Left cardiac atrium (tissue), 4 donors: ENCODE data around the gene GZMM. TPM values are rescaled to one million over a fixed set of nuclear protein-coding genes. Genes with fewer than 3 reads are reported as not detected.
A peak's percentile ranks its signal among the peaks of the same experiment; 100 is the strongest.
"Not testable (repeated sequence)": the region's sequence is repeated elsewhere in the genome, so short reads cannot be mapped to it uniquely, and the experiment has no call there.

Experiments used
- ATAC-seq, 2 donors: fragments of 200-7000 bp; cut with Tn5 transposase; one replicate each; pipeline ENCODE4 v1.9.1; 2020; ENCODE audit warnings: mild to moderate bottlenecking in 2 of 2, moderate library complexity in 2 of 2
- DNase-seq: peaks from one replicate; pipeline ENCODE4 v3.0.0-alpha.2; 2020
- intact Hi-C, 2 donors: fragments of 100-400 bp; cut with DNase I; formaldehyde crosslinking; loops; one replicate each; pipeline versions ENCODE4 v1.14.1 to v1.15.1; 2022 to 2023
- total RNA-seq, 2 donors: library from RNA; stranded (reverse); fragmentation: NEBNext Ultra II Directional; extraction: Animal tissue kit (Norgen Biotek cat#: 25700); gene quantifications; one replicate each; pipeline ENCODE4 v1.2.1, GENCODE V29; 2021
- donor health status: DM: no; HTN: yes; CAD: no.
- donor health status: DM: no; HTN: yes; CAD: no; lungs with severe emphysema.
- donor health status: DM: yes; HTN: yes; CAD: no.
- donor health status: Dilated cardiomyopathy.

GZMM gene
- total RNA-seq, 2 donors from 2014 or later = 0.81 to 1.1 TPM

DNA sequence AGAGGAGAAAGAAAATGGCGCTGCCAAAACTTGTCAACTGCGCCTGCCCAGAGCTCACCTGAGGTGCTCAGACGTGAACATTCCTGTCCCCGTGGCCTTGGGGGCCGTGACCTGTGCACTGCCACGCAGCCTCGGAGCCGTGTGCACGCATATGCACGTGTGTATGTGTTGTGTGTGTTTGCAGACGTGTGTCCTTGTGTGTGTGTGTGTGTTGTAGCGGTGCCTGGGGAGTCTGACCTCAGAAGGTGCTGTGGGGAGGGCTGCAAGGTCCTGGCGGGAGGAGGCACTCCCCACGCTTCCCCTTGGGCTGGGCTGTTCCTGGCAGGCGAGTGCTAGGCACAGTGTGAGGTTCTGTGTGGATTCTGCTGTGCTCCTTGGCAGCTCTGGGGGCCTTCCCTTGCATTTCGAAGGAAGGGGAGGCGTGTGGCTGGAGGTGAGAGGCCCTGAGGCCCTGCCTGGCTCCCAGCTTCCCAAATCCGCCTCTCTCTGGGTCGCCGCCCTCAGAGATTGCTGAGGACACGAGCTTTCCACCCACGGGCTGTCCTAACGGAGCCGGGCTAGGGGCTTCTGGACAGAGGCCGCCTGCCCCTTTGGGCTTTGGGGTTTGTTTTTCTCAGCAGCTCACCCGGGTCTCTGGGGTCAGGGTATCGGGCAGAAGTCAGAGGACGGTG lies 33.0 kb downstream of the GZMM start:
- ATAC-seq = no peak
- no peak for DNase-seq
- intact Hi-C loops = loop anchor here in 1 of 2 donors (10.0 kb wide), 1 partner anchor 158 kb away; no protein-coding TSS in a partner anchor

DNA sequence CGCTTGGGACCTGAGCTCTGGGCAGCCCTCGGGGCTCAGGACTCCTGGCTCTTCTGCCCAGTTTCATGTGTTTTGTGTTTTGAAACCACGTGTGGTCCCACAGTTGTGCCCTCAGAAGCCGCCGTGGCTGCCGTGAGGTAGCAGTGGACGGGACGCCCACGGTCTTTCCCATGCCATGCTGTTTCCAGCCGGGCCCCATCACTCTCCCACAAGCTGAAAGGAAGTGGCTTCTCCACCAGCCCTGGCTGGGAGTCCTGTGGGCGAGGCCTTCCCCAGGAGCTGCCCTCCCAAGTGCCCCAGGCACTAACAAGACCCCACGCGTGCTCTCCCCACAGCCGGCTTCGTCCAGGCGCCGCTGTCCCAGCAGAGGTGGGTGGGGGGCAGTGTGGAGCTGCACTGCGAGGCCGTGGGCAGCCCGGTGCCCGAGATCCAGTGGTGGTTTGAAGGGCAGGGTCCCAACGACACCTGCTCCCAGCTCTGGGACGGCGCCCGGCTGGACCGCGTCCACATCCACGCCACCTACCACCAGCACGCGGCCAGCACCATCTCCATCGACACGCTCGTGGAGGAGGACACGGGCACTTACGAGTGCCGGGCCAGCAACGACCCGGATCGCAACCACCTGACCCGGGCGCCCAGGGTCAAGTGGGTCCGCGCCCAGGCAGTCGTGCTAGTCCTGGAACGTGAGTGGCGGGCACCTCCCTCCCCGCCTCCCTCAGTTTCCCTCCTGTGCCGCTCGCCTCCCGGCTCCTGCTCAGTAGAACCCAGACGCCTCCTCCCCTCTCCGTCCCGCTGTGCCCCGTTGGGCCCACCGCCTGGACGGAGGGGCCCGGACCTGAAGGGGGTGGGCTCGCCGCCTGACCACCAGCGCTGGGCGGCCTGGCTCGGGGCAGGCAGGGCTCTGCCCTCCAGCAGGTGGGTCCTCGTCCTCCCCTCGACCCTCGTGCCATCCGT lies 33.9 kb downstream of the GZMM start:
- intact Hi-C loops = loop anchor here in 1 of 2 donors (10.0 kb wide), 1 partner anchor 157 kb away; no protein-coding TSS in a partner anchor
- ATAC-seq = no peak
- DNase-seq = no peak

DNA sequence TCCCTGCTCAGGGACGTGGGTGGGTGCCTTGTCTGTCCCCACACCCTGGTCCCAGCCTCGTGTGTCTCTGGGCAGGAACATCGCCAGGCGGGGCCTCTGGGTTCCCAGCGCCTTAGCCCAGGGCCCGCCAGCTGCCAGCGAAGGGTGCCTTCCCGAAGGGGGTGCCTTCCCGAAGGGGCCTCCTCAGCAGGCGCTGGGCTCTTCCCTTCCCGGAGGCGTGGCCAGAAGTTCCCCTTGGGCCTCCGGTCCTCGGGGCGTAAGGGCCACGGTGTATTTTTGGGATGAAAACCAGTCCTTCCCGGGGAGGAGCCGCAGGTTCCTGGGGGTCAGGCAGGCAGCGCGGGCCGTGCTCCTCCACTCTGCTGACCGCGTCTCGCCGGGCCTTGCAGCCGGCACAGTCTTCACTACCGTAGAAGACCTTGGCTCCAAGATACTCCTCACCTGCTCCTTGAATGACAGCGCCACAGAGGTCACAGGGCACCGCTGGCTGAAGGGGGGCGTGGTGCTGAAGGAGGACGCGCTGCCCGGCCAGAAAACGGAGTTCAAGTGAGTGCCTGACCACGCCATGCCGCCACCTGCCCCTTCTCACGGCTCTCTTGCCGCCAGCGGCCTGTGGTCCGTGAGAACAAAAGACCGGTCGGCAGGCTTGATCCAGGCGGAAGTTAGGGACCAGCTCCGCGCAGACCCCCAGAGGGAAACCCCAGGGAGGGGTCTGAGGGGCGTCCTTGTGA lies 35.4 kb downstream of the GZMM start:
- ATAC-seq (no peak), DNase-seq (no peak)
- intact Hi-C loops = loop anchor here in 1 of 2 donors (10.0 kb wide), 1 partner anchor 156 kb away; no protein-coding TSS in a partner anchor

DNA sequence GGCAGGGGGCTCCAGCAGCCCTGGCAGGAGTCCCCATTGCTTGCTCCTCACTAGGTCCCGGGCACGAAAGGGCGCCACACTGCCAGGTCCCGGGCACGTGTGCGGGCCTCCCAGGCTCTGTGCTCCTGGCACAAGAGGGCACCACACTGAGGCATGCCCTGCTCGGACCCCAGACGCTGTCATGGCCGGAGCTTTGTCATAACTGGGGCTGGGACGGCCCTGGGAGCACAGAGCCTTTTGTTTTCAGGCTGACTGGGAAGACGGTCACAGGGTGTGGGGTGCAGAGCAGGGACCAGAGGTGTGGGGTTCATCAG lies 35.9 kb downstream of the GZMM start:
- ATAC-seq = no peak
- no peak for DNase-seq
- intact Hi-C loops = loop anchor here (10.0 kb wide), 2 partner anchors 55 to 155 kb away; partner anchors contain the start of genes FGF22 (in 1 of the 2) and POLRMT (in 1 of the 2)

DNA sequence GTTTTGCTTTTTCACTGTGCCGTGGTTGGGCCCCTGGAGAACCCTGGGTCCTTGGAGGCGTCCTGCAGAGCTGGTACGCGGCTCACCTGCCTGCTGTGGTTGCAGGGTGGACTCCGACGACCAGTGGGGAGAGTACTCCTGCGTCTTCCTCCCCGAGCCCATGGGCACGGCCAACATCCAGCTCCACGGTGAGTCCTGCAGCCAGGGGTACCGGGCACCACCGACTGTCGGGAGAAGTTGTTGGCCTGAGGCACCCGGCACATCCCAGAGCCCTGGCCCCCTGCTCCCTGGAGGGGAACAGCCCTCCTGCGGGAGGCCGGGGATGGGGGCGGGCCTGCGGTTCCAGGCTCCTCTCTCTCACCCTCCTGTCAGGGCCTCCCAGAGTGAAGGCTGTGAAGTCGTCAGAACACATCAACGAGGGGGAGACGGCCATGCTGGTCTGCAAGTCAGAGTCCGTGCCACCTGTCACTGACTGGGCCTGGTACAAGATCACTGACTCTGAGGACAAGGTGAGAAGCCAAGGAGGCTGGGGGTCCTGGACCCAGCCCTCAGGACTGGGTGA lies 36.5 kb downstream of the GZMM start:
- no peak for DNase-seq

GRCh38 chr19:581399-582111 lies 37.7 kb downstream of the GZMM start:
- no peak for ATAC-seq
- intact Hi-C loops = loop anchor here in 1 of 2 donors (10.0 kb wide), 1 partner anchor 53 kb away; the partner anchor contains the start of genes FGF22 and POLRMT
- no peak for DNase-seq

More for the DNA sequence above, 36.5 kb downstream of the GZMM start:
- intact Hi-C loops = loop anchor here in 1 of 2 donors (10.0 kb wide), 1 partner anchor 54 kb away; the partner anchor contains the start of genes FGF22 and POLRMT
- ATAC-seq = no peak

GRCh38 chr19:582497-583197 lies 38.8 kb downstream of the GZMM start:
- DNase-seq = no peak
- intact Hi-C loops = loop anchor here in 1 of 2 donors (10.0 kb wide), 1 partner anchor 52 kb away; the partner anchor contains the start of genes FGF22 and POLRMT
- no peak for ATAC-seq

DNA sequence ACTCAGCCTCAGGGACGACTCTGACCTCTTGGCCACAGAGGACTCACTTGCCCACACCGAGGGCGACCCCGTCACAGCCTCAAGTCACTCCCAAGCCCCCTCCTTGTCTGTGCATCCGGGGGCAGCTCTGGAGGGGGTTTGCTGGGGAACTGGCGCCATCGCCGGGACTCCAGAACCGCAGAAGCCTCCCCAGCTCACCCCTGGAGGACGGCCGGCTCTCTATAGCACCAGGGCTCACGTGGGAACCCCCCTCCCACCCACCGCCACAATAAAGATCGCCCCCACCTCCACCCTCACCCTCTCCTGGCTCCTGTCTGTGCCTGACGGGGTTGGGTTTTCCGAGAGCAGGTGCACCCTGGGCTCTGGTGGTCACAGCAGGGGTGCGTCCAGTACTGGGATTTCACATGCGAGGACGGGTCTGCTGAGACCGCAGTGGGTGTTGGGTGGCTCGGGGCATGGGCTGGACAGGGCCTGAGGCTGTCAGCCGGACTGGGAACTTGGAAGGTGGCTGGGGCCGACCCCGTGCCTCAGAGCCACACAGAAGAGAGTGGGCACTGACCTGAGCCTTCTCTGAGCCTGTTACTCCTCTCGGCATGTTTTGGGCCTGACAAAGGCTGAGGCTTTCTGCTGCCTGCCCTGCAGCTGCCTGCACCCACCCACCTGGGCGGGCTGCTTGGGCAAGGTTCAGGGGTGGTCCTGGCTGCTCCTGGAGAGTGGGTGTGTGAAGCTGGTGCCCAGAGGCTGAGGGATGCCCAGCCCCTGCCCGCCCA lies 39.5 kb downstream of the GZMM start:
- intact Hi-C loops = loop anchor here in 1 of 2 donors (10.0 kb wide), 1 partner anchor 51 kb away; the partner anchor contains the start of genes FGF22 and POLRMT
- ATAC-seq = no peak

GRCh38 chr19:583968-584239 lies 40.1 kb downstream of the GZMM start:
- intact Hi-C loops = loop anchor here in 1 of 2 donors (10.0 kb wide), 1 partner anchor 51 kb away; the partner anchor contains the start of genes FGF22 and POLRMT
- DNase-seq = no peak
- no peak for ATAC-seq

More for the DNA sequence above, 39.5 kb downstream of the GZMM start:
- no peak for DNase-seq

GRCh38 chr19:584240-585001 lies 40.6 kb downstream of the GZMM start:
- intact Hi-C loops = loop anchor here in 1 of 2 donors (10.0 kb wide), 1 partner anchor 50 kb away; the partner anchor contains the start of genes FGF22 and POLRMT
- DNase-seq (no peak), ATAC-seq (peak; percentile 59 to 64)

DNA sequence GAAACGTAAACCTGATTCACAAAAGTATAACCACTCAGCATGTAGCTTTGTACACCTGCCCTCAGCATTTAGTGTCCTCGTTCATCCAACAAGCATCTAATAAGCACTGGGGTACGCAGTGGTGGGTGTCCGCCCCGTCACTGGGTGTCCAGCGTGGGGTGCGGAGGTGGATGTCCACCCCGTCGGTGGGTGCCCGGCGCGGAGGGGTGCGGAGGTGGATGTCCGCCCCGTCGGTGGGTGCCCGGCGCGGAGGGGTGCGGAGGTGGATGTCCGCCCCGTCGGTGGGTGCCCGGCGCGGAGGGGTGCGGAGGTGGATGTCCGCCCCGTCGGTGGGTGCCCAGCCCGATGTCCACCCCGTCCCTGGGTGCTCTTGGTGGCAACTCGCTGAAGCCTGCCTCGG lies 41.3 kb downstream of the GZMM start:
- intact Hi-C loops = loop anchor here in 1 of 2 donors (10.0 kb wide), 1 partner anchor 50 kb away; the partner anchor contains the start of genes FGF22 and POLRMT
- not testable (repeated sequence) for ATAC-seq

DNA sequence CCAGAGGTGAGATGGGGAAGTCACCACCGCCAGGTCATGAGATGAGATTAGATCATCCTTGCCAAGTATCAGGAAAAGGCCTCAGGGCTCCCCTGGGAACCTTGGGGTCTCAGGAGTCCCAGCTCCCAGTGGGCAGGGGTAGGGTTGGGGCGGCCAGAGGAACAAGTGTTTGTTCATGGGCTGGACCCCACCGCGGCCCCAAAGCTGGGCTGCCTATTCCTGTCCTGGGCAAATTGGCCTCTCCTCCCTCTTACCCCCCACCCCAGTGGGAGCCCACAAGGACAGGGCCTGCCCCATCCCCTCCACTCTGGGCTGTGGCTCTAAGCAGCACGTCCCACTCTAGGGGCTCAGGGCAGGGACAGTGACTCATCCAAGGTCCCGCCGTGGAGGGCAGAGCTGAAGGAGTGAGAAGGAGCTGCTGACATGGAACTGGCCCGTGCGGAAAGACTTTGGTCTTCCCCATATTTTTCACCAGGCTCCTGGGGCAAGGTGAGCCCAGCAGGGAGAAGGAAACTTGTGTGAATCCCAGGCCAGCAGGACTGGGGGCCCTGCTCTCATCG lies 41.8 kb downstream of the GZMM start:
- DNase-seq (no peak), ATAC-seq (peak in 1 of 2 donors; percentile 11)
- intact Hi-C loops = loop anchor here in 1 of 2 donors (10.0 kb wide), 1 partner anchor 49 kb away; the partner anchor contains the start of genes FGF22 and POLRMT

More for the DNA sequence above, 41.3 kb downstream of the GZMM start:
- DNase-seq = not testable (repeated sequence)

- ATAC-seq (peak; percentile 45 to 46), DNase-seq (peak; percentile 82)
- intact Hi-C loops = loop anchor here in 1 of 2 donors (10.0 kb wide), 1 partner anchor 47 kb away; the partner anchor contains the start of genes FGF22 and POLRMT
Measured at GRCh38 chr19:588093-588740, 44.4 kb downstream of the GZMM start.
